IMR-90 (cell line): Measurements from ENCODE around the gene F12.
"Not testable (repeated sequence)": the region's sequence is repeated elsewhere in the genome, so short reads cannot be mapped to it uniquely, and the experiment has no call there.

ENCODE experiments used
- CEBPB ChIP-seq: IDR thresholded peaks from 2 replicates; pipeline ENCODE4 v1.6.1; 2012; ENCODE audit warnings: low read depth, low read length, improper control_type of control experiment
- CHD1 ChIP-seq: IDR thresholded peaks from 2 replicates; pipeline ENCODE4 v1.6.1; 2012; ENCODE audit warnings: low read depth, low read length, improper control_type of control experiment
- FOS ChIP-seq: fragments of 150-350 bp; IDR thresholded peaks from 2 replicates; pipeline ENCODE4 v1.6.1; 2016; ENCODE audit warnings: low read depth, low read length
- MAFK ChIP-seq: IDR thresholded peaks from 2 replicates; pipeline ENCODE4 v1.6.1; 2012; ENCODE audit warnings: low read depth, low read length, improper control_type of control experiment
- MAZ ChIP-seq: IDR thresholded peaks from 2 replicates; pipeline ENCODE4 v1.6.1; 2012; ENCODE audit warnings: low read depth, mild to moderate bottlenecking, low read length, improper control_type of control experiment, moderate library complexity, borderline replicate concordance
- MXI1 ChIP-seq: IDR thresholded peaks from 2 replicates; pipeline ENCODE4 v1.6.1; 2012; ENCODE audit warnings: low read depth, mild to moderate bottlenecking, low read length, moderate library complexity, borderline replicate concordance
- POLR2A ChIP-seq: IDR thresholded peaks from 2 replicates; pipeline ENCODE4 v1.6.1; 2012; ENCODE audit warnings: mild to moderate bottlenecking, low read depth, low read length
- RAD21 ChIP-seq: IDR thresholded peaks from 2 replicates; pipeline ENCODE4 v1.6.1; 2012; ENCODE audit warnings: low read length, improper control_type of control experiment
- RCOR1 ChIP-seq: IDR thresholded peaks from 2 replicates; pipeline ENCODE4 v1.6.1; 2012; ENCODE audit warnings: mild to moderate bottlenecking, low read length, improper control_type of control experiment; ENCODE audit not compliant: insufficient replicate concordance
- RFX5 ChIP-seq: IDR thresholded peaks from 2 replicates; pipeline ENCODE4 v1.8.0; 2012; ENCODE audit warnings: low read depth, mild to moderate bottlenecking, low read length, moderate library complexity
- SMC3 ChIP-seq: fragments of 150-350 bp; IDR thresholded peaks from 2 replicates; pipeline ENCODE4 v1.6.1; 2016; ENCODE audit warnings: low read depth, mild to moderate bottlenecking, antibody characterized with exemption, low read length, moderate library complexity
- TF ChIP-seq, protein P1 (sequence below): fragments of 150-350 bp; IDR thresholded peaks from 2 replicates; pipeline ENCODE4 v1.6.1; 2017; ENCODE audit warnings: mild to moderate bottlenecking, antibody characterized with exemption, low read length, low read depth
- TF ChIP-seq, protein P2 (sequence below): conservative IDR thresholded peaks from 2 replicates; pipeline ENCODE4 v1.5.1; 2012; ENCODE audit warnings: mild to moderate bottlenecking, low read depth, low read length, improper control_type of control experiment
- TF ChIP-seq, protein P3 (sequence below): fragments of 150-350 bp; IDR thresholded peaks from 2 replicates; pipeline ENCODE4 v1.6.1; 2016; ENCODE audit warnings: low read depth, mild to moderate bottlenecking, low read length, moderate library complexity, borderline replicate concordance

DNA sequence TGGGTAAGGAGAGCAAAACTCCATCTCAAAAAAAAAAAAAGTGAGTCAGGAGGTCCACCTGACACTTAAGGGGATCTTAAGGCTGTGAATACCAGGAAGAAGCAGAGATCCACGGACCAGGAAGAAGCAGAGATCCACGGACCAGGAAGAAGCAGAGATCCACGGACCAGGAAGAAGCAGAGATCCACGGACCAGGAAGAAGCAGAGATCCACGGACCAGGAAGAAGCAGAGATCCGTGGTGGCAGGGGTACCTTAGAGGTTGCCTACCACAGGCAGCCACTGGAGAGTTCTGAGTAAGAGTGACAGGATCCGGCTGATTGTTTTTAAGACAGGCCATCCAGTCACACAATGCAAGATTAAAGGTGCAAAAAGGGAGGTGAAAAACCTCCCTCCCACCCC is 11.1 kb upstream of the F12 start:
- TF ChIP-seq, protein P1, sequence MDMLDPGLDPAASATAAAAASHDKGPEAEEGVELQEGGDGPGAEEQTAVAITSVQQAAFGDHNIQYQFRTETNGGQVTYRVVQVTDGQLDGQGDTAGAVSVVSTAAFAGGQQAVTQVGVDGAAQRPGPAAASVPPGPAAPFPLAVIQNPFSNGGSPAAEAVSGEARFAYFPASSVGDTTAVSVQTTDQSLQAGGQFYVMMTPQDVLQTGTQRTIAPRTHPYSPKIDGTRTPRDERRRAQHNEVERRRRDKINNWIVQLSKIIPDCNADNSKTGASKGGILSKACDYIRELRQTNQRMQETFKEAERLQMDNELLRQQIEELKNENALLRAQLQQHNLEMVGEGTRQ: not testable (repeated sequence)
- TF ChIP-seq, protein P2, sequence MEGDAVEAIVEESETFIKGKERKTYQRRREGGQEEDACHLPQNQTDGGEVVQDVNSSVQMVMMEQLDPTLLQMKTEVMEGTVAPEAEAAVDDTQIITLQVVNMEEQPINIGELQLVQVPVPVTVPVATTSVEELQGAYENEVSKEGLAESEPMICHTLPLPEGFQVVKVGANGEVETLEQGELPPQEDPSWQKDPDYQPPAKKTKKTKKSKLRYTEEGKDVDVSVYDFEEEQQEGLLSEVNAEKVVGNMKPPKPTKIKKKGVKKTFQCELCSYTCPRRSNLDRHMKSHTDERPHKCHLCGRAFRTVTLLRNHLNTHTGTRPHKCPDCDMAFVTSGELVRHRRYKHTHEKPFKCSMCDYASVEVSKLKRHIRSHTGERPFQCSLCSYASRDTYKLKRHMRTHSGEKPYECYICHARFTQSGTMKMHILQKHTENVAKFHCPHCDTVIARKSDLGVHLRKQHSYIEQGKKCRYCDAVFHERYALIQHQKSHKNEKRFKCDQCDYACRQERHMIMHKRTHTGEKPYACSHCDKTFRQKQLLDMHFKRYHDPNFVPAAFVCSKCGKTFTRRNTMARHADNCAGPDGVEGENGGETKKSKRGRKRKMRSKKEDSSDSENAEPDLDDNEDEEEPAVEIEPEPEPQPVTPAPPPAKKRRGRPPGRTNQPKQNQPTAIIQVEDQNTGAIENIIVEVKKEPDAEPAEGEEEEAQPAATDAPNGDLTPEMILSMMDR: not testable (repeated sequence)
- not testable (repeated sequence) for TF ChIP-seq POLR2A, MXI1, SMC3, RAD21, CHD1, CEBPB, RFX5, MAZ, MAFK, FOS, RCOR1
- TF ChIP-seq, protein P3, sequence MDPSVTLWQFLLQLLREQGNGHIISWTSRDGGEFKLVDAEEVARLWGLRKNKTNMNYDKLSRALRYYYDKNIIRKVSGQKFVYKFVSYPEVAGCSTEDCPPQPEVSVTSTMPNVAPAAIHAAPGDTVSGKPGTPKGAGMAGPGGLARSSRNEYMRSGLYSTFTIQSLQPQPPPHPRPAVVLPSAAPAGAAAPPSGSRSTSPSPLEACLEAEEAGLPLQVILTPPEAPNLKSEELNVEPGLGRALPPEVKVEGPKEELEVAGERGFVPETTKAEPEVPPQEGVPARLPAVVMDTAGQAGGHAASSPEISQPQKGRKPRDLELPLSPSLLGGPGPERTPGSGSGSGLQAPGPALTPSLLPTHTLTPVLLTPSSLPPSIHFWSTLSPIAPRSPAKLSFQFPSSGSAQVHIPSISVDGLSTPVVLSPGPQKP: not testable (repeated sequence)
